Left forelimb (tissue), 1 donor: ENCODE results near the gene CCNJL.
A peak's percentile ranks its signal among the peaks of the same experiment; 100 is the strongest.

ENCODE experiments used
- DNase-seq: peaks from one replicate; pipeline ENCODE4 v3.0.0-alpha.2; 2018; ENCODE audit warnings: low spot score

The CCNJL gene

DNA sequence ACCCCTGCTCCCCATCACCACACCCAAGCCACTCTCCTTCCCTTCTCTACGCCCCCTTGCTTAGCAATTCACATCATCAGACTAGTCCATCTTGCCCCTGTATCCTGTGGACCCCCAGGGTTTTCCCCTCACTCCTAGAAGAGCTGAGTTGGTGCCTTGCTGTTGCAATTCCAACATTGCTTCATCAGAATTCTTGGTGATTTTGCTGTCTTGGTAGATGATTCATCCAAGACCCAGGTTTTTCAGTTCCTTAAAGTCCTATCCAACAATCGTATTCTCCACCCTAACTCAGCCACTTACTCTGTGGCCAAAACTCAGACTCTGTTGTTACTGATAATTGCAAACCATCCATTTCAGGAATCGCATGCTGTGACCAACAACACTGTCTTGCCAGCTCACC, 21.4 kb upstream of the CCNJL start:
- DNase-seq = no peak

DNA sequence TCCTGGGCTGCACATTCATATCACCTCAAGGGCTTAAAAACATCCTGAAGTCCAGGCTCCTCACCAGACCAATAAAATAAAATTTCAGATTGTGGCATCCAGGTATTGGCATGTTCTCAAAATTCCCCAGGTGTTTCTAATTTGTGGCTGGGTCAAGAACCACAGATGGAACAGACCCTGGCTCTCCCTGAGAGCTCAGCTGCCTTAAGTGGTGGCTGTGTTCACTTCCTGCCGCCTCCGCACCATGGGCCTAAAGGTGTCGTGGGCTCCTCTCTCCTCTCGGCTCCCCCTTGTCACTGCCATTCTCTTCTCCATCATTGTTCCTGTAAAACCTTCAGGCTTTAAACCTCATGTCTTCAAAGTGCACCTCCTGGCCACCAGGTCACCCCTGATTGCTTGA, 17.8 kb upstream of the CCNJL start:
- DNase-seq = no peak

DNA sequence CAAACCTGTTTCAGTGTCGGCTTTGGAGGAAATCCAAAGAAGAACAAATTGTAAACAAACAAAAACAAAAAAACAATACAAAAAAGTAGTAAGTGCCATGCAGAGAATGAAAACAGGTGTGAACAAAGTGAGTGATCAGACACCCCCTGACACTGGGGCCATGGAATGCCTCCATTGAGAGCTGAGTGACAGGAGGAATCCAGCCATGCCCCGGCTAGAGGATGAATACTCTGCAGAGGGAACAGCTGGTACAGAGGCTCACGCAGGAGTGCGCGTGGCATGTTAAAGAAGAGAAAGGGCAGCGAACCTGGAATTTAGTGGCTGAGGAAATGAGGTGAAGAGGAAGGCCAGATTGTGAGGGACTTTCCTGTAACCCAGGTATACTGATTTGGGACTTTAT, 15.5 kb upstream of the CCNJL start:
- no peak for DNase-seq

DNA sequence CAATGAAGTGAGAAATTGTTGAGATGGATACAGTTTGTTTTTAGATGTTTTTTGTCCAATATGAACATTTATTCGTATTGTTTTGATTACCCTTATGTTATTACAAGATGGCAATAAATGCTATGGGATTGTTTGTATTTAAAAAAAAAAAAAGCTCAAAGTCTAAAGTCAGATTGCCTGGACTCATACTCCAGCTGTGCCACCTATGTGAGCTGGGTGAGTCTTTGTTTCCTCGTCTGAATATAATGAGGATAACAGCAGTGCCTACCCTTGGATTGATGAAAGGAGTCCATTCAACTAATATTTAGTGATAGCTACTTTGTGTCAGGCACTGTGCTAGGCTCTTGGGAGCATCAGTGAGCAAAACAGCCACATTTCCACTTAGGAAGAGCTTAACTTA, 14.6 kb upstream of the CCNJL start:
- DNase-seq = no peak

DNA sequence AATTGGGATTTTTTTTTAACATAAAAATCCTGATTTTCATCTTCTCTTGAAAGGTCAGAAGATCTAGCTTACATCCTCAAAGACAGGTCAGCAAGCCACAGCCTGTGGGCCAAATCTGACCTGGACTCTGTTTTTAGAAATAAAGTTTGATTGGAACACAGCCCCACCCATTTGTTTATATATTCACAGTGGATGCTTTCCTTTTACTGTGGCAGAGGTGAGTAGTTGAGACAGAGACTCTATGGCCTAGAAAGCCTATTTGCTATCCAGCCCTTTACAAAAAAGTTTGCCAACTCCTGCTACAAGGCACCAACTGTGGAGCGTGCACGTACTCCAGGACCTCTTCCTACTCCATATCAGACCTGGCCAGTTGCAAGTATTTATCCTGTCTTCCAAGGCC, 13.4 kb upstream of the CCNJL start:
- no peak for DNase-seq

DNA sequence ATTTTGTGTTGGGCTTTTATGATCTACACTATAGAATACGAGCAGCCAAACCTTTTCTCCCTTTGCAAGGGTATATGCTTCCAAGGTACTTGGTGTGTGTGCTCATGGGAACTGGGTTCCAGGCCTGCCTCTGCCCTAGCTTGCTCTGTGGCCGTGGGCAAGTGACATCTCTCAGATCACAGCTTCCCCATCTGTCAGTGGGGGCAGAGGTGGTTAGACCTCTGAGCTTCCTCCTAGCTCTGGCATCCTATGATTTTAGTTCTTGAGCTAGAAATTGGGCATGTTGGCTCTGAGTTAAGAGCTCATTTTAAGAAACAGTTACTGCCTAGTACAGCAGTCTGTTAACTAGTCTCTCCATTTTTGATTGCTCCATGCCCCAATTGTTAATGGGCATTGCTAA, 12.5 kb upstream of the CCNJL start:
- no peak for DNase-seq

DNA sequence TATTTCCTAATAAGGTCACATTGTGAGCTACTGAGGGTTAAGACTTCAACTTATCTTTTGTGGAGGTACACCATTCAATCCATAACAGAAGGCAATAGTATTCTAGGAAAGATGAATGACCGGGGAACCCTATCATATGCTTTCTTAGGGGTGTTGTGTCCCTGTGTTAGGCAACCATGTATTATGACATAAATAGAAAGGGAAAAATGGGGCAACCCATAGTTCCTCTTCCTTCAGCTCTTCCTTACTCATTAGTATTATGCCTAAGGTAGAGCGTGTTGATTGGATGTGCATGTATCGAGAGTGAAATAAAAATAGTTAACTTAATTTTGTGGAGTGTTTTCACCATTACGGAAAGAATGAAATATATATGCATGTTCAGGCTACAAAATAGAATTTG, 6.0 kb upstream of the CCNJL start:
- DNase-seq = no peak

DNA sequence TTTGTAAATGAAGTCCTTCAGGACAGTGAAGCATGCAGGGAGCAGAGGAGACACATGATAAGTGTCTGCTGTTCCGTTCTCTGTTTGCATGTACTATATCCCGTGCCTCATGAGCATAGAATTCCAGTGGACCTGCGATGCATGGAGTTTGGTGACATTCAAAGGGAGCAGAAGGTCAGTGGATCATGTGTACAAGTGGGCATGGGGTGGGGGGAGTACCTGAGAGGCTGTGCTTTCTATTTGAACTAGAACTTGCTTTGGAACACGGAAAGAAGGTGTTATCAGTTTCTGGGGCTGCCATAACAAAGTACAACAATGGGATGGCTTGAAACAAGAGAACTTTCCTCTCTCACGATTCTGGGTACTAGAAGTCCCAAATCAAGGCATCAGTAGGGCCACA, 5.1 kb upstream of the CCNJL start:
- DNase-seq = no peak

DNA sequence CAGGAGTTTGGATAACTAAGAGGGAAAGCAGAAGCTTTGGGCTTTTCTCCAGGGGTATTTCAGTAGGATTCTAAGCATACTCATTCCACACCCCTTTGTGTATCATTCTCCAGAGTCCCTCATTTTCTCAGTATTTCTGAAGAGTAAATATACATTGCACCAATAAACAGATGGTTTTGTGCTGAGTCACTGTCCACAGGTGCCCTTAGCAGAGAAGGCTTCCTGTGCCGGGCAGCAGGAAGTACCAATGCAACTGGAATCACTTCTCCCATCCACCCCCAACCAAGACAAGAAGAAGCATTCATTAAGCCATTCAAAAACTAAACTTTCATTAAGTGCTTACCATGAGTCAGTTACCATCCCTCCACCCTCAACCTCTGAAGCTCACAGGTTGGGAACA, 3.6 kb upstream of the CCNJL start:
- DNase-seq = no peak

DNA sequence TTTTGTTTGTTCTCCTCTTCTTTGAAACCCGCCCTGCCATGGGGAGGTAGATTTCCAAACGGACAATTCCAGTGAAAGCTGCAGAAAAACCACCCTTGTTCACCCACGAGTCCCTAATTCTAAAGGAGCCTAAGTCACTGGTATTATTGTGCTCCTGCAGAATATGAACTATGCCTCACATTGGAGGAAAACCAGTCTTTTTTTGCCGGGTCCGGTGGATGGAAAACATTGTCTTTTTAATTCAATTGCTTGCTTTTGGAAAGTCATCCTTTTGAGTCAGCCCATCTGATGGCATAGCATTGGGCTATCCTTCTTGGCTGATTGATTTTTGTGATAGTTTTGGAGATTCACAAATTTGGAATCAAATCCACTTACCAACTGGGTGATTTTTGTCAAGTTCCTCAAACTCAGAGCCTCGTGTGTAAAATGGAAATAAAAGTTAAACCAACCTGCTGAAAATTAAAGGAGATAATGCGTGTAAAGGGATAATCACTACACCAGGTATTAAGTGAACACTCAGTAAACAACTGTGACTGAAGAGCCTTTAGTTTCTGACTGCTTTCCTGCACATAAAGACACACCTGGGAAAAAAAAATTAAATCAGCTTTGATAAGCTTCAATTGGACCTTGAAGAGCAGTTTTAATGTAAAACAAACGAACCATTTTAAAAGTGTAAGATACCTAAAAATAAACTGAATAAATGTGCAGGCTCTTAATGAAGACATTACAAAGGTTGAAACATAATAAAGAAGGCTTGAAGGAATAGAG, 780 bp upstream of the CCNJL start:
- no peak for DNase-seq

DNA sequence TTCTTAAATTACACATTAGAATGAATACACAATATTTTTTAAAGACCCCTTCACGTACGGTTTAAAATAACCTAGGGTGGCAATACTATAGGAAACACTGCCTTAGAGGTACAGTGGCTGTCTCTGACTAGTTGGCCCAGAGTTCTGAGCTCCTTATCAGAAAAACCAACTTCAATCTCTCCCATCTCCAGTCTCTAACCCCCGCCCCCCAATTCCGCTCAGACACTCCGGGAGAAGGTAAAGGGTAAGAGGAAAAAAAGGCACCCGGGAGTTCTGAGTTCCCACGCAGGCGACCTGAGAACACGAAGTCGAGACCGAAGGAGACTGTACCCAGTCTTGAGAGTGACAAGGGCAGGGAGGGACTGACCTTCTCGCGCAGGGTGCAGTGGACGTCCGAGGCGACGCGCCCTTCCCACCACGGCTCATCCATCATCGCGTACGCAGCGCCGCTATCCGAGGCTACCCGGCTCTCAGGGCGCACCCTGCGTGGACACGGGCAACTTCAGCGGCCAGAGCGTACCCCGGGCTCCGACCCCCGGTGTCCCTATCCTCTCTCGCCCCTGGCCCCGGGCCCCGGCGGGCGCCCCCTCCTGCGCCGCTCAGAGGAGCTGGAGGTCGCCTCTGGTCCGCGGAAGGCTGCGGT, 752 bp downstream of the CCNJL start:
- DNase-seq = no peak

DNA sequence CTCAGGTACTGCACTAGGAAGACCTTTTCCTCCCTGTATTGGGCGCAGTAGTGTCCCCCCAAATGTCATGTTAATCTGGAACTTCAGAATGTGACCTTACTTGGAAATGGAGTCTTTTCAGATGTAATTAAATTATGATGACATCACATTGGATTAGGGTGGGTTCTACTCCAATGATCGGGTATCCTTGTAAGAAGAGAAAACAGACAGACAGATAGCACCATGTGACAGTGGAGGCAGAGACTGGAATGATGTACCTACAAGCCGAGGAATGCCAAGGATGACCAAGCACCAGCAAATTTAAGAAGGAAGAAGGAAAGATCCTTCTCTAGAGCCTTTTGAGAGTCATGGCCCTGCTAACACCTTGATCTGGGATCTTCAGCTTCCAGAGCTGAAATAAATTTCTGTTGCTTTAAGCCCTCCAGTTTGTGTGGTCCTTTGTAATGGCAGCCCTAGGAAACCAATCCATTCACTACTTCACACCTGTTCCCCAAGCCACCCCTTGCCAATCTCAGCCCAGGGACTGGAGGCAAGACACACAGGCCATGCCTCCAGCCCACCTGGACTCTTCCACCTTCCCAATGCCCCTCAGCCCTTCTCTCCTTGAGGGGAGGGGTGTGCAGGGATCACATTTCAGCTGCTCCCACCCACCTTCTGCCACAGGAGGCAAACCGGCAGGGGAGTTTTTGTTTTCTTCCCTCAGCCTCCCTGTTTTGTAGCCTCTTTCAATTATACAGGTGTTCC, 1.6 kb downstream of the CCNJL start:
- DNase-seq = no peak

DNA sequence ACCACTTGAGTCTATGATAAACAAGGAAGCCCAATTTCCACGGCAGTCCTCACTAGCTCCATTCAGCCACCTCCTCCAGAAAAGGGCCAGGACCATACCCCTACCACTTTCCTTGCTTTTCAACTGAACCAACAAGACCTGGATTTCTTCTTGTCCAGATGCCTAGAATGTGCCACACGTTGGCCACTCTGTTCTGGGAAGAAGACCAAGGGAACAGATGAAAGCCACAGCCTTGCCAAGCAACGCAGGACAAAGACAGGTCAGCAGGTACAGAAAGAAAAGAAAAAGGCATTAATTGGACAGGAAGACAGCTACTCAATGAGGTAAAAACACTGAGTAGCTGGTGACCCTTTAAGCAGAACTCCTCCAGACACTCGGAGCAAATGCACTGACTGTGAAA, 2.2 kb downstream of the CCNJL start:
- peak; percentile 45 for DNase-seq

DNA sequence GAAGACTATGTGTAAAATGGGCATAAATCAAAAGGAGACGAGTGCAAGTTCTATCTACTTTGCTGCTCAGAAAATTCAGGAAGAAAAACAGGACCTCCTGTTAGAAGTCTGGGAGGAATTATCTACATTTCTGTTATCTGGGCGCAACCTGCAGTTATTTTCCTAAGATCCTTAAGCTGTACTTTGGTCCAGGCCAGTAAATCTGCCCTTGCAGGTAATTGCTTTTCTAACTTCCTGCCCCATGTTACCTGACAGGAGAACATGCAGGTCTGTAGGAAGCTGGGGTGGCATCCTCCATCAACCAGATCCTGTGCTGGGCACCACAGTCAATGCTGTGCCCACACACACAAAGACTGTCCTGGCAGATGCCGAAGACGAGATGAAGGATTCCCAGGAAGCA, 5.7 kb downstream of the CCNJL start:
- no peak for DNase-seq

DNA sequence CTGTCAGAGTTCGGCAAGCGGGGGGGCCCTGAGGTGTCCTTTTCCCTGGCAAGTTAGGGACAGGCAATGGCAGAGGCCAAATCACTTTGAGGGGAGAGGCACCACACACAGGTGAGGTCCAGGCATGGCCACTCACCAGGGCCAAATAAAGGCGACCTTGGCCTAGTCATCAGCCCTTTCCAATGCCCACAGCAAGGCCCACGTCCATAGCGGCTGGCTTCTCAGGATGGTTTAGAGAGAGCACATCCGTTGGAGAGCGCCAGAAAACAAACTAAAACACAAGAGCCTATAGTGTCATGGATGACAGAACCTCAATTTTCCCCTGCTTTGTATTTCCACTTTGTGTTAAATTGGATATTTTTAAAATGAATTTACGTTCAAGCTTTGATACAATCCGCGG, 7.0 kb downstream of the CCNJL start:
- no peak for DNase-seq

DNA sequence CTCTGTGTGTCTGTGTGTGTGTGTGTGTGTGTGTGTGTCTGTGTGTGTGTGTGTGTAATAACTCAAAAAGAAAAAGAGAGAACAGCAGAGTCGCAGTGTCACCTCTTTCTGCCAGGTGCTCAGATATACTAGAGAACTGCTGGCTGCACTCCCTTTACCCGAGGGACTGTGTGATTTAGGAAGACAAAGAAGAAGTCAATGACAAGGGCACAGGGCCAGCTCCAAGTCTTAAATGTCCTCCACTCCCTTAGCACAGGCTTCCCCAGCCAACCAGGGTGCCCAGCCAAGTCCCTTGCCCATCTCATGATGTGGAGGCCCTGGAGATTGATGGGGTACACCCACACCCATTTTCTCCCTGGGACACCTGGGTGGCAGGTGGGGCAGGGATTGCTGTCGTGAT, 8.7 kb downstream of the CCNJL start:
- no peak for DNase-seq

DNA sequence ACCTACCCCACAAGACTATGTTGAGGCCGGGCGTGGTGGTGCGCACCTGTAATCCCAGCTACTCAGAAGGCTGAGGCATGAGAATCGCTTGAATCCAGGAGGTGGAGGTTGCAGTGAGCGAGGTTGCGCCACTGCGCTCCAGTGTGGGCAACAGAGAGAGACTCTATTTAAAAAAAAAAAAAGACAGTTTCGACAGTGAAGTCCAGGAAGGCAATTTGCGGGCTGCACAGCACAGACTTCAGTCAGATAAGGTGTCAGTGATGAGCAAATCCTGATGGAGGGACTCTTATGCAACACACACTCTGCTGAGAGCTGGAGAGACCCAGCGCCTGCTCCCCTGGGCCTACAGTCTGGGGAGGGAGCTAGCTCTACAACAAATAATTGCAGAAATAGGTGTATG, 14.2 kb downstream of the CCNJL start:
- DNase-seq = no peak

DNA sequence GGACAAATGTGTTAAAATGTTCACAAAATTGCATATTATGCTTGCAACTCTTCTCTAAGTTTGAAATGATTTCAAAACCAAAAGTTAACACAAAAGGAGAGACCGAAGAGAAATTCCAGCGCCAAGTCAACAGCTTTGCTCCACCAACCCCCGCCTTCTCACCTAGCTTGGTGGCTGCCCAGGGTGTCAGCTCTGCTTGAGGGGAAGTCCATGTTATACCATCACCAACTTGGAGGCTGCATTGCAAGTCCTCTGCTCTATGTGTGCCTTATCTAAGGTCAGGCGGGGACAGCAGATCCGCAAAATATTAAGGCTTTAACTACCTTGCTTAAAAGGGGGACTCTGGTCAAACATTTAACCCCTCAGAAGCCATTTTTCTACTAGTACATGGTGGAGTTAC, 14.6 kb downstream of the CCNJL start:
- DNase-seq = no peak

DNA sequence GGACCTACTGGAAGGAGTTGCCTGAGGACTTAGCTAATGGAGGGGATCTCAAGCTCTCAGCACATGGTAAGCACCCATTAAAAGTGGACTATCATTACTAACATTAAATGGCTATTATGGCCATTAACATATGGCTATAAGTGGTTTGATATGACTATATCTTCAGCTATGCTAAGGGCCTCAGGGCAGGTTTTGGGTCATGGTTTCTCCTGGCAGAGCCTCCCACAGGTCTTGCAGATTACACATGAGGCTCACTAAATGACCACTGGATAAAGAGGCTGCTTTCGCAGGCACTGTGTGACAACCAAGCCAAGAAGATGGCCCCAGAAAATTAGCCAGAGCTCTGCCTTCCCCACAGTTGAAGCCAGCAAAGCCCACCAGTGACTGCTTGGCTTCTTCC, 15.4 kb downstream of the CCNJL start:
- DNase-seq = no peak

DNA sequence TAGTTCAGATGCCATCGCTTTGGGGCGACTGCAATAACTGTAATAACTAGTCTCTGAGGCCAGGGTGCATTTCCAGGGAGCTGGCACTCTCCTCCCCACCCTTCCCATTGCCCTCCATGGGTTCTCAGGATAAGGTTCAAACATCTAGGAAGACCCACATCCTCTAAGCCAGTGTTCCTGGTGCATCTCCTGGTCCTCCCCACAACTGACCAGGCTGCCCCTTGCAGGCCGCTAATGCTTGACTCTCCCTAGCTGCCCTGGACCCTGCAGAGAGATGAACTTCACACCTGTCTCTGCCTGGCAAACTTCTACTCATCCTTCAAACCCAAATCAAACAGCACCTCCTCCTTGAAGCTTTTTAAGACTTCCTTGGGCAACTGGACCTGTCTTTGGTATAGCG, 15.9 kb downstream of the CCNJL start:
- DNase-seq = no peak

DNA sequence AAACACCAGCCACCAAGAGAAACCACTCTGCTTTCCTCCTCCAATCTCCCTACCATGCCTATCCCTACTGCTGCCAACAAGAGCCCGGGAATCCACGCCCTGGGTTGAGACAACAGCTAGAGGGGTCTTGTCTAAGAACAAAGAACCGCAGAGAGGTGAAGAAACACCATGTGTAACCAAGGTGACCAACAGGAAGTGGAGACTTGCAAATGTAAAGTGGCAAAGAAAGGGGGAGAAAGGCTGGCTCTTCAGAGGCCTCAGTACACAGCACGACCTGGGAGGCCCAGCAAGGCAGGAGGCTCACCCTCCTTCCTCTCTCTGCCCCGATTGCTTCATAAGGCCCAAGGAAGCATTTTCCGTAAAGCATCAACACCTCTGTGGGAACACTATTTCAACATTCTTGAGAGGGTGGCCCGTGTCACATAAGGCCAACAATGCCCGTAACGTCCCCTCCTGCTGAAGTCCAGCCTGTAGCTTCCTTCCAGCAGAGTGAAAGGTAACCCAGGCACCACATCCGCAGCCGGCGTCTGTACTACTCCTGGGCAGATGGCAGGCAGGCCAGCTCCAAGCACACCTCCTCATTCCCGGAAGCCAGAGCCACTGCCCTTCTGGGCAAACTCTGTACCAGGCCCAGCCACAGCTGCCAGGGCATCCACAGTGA, 18.3 kb downstream of the CCNJL start:
- DNase-seq = no peak

DNA sequence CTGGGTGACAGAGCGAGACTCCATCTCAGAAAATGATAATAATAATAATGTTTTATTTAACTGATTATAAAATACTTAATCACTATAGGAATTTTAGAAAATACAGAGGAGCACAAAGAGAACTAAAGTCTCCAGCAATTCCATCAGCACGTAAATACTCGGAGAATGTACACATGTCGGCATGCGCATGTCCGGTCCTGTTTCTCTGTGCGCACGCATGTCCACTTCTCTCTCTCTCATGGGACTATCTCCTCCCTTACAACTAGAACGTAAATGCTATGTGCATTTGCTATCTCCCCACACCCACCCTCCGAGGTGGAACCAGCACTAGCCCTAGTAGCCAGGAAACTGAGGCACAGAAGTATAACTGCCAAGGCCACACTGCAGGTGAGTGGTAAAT, 19.0 kb downstream of the CCNJL start:
- no peak for DNase-seq

DNA sequence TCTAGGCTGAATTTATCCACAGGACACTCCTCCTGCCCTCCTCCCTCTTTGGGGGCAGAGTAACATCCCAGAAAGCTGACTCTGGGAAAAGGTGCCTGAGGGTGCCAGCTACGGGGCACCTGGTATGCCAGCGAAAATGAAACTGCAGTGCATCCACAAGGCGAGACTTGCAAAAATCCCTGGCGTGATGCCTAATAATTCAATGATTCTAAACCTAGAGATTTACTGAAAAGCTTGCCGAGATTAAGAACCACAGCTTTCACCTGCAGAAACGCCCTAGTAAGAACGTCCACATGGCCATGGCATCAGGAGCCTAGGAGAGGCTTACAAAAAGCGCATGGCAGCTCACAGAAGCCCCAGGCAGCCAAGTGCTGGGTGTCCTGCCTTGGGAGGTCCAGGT, 20.9 kb downstream of the CCNJL start:
- DNase-seq = no peak
